ENCODE results near the gene PATJ.
A peak's percentile ranks its signal among the peaks of the same experiment; 100 is the strongest.

- TF ChIP-seq CTCF (IDR thresholded peaks at IDR 0.05): peak; percentile 46 to 72 (median 59)
- TF ChIP-seq POLR2A (IDR thresholded peaks at IDR 0.05): no peak
- no peak for TF ChIP-seq EP300 (IDR thresholded peaks at IDR 0.05)
Measured at GRCh38 chr1:62131093-62131725, 388.9 kb downstream of the PATJ start.

Data from tibial nerve (tissue), 4 donors.